Measurements from ENCODE around the gene PLIN1.

- TF ChIP-seq CTCF (IDR thresholded peaks at IDR 0.05): no peak
- TF ChIP-seq POLR2A (IDR thresholded peaks at IDR 0.05): no peak
These were observed 11.5 kb downstream of the PLIN1 start for GRCh38 chr15:89667706-89667960.

Measured in lower leg skin (tissue), 3 donors.